Hematopoietic multipotent progenitor cell treated with erythropoietin and hydrocortisone succinate and interleukin-3 and kit ligand, for 15 days (in vitro differentiated cells): ENCODE results near the gene SORCS1.
"Not testable (repeated sequence)": the region's sequence is repeated elsewhere in the genome, so short reads cannot be mapped to it uniquely, and the experiment has no call there.

Experiments
- DNase-seq: peaks from one replicate; pipeline ENCODE4 v3.0.0-alpha.2; 2015; ENCODE audit warnings: low spot score

The SORCS1 gene

DNA sequence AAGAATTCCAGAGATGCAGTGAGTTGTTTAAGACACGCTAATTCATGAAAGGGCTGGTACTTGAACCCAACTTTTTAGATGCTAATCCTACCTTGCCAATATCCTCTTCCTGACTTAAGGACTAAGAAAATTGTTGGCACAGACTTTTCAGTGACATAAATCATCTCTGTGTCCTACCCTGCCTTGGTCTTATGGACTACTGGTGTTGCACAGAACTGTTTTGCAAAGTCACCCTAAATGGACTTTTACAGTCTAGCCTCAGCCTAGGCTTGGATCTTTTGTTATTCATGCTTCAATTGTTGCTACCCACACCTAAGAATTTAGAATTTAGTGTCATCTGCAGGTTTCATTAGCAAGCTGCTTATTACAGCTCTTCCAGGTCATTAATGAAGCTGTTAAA is 112.7 kb downstream of the SORCS1 start:
- DNase-seq = no peak

DNA sequence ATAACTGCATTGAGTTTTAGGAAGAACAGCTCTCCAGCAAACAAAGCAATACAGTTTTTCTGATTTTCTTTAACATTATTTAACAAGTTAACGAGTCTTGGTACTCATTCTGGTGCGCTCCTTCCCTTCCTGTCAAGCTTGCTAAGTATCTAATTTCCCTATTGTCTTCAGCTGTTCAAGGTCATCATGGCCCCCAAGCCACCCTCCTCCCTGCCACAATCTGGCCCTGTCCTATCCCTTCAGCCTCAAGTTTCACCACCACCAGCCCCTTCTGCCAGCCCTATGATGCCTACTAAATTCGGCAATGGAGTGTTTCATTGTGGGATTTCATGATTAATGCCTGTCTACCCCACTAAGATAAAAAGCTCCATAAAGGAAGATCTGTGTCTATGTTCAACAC is 121.0 kb downstream of the SORCS1 start:
- DNase-seq = no peak

DNA sequence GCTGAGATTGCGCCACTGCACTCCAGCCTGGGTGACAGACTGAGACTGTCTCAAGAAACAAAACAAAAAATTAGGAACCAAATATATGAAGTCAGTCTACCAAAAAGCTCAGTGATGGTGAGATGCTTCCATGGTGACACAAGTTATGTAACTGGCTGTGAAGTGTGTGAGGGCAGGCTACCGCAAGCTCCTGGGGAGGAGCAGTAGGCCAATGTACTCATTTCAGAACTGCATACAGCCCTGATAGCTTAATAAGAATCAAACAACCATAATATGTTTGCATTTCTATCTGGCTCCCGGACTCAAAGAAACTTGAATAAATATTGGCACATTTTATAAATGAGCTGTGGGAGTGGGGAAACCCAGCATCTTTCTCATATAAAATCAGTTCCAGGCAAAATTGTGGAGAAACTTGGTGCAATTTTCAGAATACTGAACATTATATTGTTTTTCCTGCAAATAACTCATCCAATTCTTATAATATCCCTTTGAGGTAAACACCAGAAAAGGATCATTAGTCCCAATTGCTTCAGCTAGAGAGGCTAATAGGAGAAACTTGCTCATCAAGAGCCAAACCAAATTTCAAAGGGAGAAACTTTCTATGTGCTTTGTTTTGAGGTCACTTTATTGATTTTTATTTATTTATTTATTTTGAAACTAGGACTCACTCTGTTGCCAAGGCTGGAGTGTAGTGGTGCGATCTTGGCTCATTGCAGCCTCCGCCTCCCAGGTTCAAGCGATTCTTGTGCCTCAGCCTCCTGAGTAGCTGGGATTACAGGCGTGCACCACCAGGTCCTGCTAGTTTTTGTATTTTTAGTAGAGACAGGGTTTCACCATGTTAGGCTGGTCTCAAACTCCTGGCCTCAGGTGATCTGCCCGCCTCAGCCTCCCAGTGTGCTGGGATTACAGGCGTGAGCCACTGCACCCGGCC is 127.0 kb downstream of the SORCS1 start:
- no peak for DNase-seq

DNA sequence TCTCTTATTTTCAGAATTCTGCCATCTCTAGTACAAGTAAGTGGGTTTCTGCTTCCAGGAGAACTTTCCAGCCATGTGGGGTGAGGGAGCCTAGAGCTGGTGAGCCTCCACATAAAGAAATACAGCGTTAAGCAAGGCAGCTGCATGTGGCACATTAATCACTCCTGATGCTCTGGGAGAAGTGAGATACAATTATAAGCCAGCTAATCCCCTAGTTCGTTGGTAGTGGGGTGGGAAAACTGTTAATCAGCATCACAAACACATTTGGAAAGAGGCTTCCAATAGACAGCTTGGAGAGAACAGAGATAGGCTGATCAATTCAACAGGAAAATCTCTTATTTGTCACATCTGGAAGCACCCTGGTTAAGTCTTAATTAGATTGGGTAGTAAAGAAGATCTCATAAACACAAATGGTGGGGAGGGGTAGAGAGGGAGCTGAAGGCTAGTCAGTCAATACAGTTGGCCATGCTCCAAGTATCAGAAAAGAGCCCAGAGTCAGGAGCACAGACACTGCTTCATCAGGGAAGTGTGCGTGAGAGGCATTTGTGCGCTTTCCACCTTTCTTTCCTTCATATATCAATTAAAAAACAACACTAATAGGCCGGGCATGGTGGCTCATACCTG is 130.6 kb downstream of the SORCS1 start:
- DNase-seq = no peak

GRCh38 chr10:107032700-107033401 is 131.7 kb downstream of the SORCS1 start:
- DNase-seq = no peak

DNA sequence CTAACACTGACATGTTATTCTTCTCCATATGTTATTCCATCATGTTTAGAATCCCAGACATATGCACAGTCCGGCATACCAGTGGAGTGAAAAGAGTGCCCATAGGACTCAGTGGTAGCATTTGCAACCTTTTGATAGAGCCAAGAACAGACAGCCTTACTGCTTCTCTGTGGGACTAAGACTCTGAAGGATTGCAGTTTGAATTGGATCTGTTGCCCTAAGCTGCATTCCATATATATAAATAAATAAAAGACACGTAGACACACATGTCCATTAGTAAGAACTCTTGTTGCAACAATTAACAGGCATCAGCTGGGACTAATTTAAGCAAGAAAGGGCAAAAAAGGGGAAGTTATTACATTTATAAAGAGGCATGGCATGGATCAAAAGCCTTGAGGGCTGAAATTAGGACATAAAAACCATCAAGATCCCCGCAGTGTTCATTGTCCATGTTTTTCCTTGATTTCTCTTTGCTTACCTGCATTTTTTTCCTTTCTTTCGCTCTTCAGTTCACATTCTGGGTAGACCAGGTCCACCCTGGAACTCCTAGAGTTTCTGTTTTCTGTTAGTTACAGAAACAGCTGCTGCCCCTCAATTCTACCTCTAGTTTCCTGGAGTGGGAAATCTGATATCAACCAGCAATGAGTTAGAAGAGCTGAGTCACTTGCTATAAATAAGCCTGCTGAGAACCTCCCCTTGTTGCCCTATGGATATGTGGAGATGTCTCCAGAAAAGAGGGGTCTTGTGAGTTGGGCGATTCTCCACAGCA is 132.4 kb downstream of the SORCS1 start:
- no peak for DNase-seq

GRCh38 chr10:107028236-107028635 is 136.3 kb downstream of the SORCS1 start:
- no peak for DNase-seq

- DNase-seq = no peak
Observed at GRCh38 chr10:107025676-107026075, 138.8 kb downstream of the SORCS1 start.

DNA sequence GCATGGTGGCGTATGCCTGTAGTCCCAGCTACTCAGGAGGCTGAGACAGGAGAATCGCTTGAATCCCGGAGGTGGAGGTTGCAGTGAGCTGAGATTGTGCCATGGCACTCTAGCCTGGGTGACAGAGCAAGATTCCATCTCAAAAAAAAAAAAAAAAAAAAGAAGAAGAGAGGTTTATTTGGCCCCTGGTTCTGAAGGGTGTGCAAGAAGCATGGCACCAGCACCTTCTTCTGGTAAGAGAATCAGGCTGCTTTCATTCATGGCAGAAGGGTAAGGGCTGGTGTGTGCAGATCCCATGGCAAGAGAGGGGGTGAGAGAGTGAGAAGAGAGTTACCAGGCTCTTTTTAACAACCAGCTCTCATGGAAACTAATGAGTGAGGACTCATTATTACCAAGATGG is 140.5 kb downstream of the SORCS1 start:
- not testable (repeated sequence) for DNase-seq

DNA sequence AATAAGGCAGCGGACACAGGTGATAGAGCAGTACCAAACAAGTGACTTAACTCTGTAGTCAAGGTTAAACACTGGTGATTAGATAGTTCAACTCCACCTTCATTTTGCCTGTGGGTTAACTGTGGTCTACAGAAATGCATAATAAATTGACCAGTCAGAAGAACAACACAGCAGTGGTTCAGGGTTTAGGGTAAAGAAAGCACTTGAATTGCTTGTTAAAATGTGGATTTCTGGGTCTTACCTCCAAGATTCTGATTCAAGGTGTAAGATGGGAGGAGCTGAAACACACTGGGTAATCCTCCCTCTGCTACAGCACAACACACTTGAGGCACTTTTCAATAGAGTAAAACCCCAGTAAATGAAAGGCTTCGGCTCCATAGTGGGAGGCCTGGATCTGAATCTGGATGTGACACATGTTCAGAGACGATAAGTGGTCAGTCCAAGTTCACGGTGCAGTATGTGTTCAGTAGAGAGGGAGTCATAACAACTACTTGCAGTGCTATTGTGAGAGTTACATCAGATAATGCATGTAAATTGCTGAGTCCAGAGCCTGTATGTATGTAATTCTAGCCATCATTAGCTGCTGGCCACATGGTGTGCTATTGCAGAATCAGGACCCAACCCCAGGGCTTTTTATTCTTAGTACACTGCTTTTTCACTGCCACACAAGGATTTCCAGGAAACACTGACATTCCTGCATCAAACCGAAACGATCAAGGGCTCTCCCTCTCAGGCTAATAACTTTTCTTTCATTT is 141.7 kb downstream of the SORCS1 start:
- no peak for DNase-seq

GRCh38 chr10:107019154-107019553 is 145.4 kb downstream of the SORCS1 start:
- no peak for DNase-seq

GRCh38 chr10:107013258-107014006 is 151.1 kb downstream of the SORCS1 start:
- no peak for DNase-seq

GRCh38 chr10:107011992-107012391 is 152.5 kb downstream of the SORCS1 start:
- DNase-seq = no peak

DNA sequence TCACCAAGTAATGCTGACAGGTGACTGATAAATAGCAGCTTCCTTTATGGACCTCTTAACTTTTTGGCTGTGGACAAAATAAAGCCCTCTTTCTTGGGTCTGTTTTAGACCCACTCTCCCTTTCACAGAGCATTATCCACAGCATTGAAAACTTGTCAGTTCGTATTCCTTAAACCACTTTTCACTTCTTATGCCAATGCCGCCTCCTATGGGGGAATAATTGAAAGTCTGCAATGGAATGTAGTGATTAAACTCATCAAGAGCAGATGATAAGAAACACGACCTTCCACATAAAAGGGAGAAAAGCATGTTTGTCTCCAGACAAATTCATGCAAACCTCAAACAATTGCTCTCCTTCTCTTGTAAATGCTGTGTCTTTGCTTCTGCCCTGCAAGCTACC is 153.4 kb downstream of the SORCS1 start:
- no peak for DNase-seq

DNA sequence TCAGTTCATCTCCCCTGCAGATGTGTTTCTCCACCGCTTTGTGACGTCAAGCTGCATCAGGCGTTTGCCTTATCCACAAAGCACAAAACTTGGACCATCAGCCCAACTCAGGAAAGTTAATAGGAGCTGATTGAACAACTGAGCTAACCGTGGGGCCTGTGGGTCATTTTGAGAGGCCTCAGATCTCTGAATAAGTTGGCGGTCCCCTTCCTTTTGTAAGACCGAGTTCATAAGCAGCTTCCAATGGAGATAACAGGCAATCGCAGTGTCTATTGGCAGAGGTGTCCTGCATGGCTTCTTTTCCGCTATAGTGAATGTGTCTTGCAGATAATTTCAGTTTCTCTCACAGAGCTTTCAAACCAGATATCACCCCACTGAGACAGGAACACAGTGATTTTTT is 154.0 kb downstream of the SORCS1 start:
- no peak for DNase-seq

DNA sequence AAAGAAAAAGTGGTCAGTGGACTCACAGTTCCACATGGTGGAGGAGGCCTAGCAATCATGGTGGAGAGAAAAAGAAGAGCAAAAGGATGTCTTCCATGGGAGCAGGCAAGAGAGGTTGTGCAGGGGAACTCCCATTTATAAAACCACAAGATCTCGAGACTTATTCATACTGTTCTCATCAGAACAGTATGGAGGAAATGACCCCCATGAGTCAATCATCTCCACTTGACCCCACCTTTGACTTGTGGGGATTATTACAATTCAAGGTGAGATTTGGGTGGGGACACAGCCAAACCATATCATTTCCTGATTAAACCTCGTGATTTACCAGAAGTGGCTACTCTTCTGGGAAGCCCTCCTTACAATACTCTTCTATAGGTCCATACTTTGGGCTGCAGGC is 160.1 kb downstream of the SORCS1 start:
- DNase-seq = no peak

DNA sequence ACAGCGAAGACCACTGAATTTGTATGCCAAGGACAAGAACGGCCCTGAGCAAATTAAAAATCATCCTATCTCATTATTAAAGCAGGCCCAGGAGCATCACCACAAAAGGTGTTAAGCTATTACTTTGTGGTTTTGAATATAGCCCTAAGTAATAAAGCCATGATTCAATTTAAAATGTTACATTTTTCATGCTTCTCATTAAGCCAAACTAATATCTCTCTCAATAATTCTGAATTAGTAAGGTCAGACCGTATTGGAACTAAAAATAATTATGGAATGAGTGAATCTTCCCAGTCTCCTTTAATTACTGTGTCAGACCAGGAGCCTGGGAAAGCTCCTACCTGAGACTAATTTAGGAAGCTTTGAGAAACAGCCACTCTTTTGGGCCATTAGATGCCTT is 162.4 kb downstream of the SORCS1 start:
- no peak for DNase-seq

GRCh38 chr10:106999118-106999707 is 165.3 kb downstream of the SORCS1 start:
- DNase-seq = no peak

GRCh38 chr10:106997721-106998120 is 166.8 kb downstream of the SORCS1 start:
- DNase-seq = no peak

GRCh38 chr10:106996510-106996909 is 168.0 kb downstream of the SORCS1 start:
- DNase-seq = no peak
